Nephron (organoid): ENCODE data around the gene HGFAC.

Experiments
- H3K27ac Mint-ChIP-seq, 3 experiments: 2 replicates each; pipeline ENCODE4 v1.8.0; 2020; ENCODE audit warnings: mixed read lengths in 3 of 3, mild to moderate bottlenecking in 2 of 3, moderate library complexity in 1 of 3
- H3K27me3 Mint-ChIP-seq: 2 replicates; pipeline ENCODE4 v1.8.0; 2021; ENCODE audit warnings: low read depth, mild to moderate bottlenecking, moderate library complexity, mixed read lengths
- H3K36me3 Mint-ChIP-seq: 2 replicates; pipeline ENCODE4 v1.8.0; 2020; ENCODE audit warnings: low read depth, mixed read lengths
- H3K4me1 Mint-ChIP-seq: 2 replicates; pipeline ENCODE4 v1.8.0; 2020; ENCODE audit warnings: mixed read lengths
- H3K4me3 Mint-ChIP-seq, 3 experiments: 2 replicates each; pipeline ENCODE4 v1.8.0; 2020; ENCODE audit warnings: mild to moderate bottlenecking in 3 of 3, mixed read lengths in 3 of 3, moderate library complexity in 2 of 3
- H3K9me3 Mint-ChIP-seq: 2 replicates; pipeline ENCODE4 v1.8.0; 2020; ENCODE audit warnings: mixed read lengths
- TF ChIP-seq, protein P1 (sequence below), 3 experiments: fragments of 200-600 bp; sonication (generic); IDR thresholded peaks; one replicate each; pipeline ENCODE4 v1.5.0; 2021; ENCODE audit warnings: antibody characterized with exemption in 3 of 3; ENCODE audit not compliant: unreplicated experiment in 3 of 3

Gene HGFAC

DNA sequence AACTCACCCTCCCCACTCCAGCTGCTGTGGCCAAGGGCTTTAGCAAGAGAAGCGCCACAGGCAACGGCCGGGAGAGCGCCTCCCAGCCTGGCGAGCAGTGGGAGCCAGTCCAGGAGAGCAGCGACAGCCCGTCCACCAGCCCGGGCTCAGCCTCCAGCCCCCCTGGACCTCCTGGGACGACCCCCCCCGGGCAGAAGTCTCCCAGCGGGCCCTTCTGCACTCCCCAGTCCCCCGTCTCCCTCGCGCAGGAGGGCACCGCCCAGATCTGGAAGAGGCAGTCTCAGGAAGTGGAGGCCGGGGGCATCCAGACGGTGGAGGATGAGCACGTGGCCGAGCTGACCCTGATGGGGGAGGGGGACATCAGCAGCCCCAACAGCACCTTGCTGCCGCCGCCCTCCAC lies 11.2 kb upstream of the HGFAC start:
- Mint-ChIP-seq H3K27me3 (no peaks in the 10 kb centered on the region), H3K9me3 (no peaks in the 10 kb centered on the region), H3K27ac (no peak overlapping the region), H3K36me3 (peaks cover 13% of the 10 kb centered on the region), H3K4me1 (peaks cover 5% of the 10 kb centered on the region), H3K4me3 (no peak overlapping the region)
- TF ChIP-seq, protein P1, sequence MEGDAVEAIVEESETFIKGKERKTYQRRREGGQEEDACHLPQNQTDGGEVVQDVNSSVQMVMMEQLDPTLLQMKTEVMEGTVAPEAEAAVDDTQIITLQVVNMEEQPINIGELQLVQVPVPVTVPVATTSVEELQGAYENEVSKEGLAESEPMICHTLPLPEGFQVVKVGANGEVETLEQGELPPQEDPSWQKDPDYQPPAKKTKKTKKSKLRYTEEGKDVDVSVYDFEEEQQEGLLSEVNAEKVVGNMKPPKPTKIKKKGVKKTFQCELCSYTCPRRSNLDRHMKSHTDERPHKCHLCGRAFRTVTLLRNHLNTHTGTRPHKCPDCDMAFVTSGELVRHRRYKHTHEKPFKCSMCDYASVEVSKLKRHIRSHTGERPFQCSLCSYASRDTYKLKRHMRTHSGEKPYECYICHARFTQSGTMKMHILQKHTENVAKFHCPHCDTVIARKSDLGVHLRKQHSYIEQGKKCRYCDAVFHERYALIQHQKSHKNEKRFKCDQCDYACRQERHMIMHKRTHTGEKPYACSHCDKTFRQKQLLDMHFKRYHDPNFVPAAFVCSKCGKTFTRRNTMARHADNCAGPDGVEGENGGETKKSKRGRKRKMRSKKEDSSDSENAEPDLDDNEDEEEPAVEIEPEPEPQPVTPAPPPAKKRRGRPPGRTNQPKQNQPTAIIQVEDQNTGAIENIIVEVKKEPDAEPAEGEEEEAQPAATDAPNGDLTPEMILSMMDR (IDR thresholded peaks at IDR 0.05; ENCODE audit: unreplicated experiment in 3 of 3), result no peak

DNA sequence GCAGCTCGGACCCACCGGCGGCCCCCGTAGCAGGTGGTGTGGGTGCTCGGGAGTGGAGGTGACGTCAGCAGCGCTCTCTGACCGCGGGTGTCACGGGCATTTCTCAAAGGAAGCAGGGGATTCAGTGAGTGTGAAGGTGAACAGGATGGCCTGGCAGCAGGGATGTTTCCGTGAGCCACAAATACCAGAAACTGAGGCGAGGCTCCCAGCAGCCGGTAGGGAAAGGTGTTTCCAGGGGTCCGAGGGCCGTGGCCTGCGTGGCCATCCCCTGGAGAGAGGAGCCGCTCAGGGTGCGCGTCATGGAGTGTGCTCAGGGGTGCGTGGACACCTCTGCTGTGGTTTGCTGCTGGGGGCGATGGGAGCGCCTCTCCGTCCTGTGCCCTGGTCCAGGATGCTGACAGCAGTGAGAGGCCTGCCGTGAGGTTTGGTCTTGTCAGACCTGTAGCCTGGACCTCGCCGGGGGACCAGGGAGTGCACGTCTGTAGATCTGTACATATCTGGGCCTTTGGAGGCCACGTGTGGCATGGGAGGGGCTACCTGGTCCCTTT lies 10.2 kb upstream of the HGFAC start:
- Mint-ChIP-seq H3K27me3 (no peaks in the 10 kb centered on the region), H3K27ac (no peak overlapping the region)

DNA sequence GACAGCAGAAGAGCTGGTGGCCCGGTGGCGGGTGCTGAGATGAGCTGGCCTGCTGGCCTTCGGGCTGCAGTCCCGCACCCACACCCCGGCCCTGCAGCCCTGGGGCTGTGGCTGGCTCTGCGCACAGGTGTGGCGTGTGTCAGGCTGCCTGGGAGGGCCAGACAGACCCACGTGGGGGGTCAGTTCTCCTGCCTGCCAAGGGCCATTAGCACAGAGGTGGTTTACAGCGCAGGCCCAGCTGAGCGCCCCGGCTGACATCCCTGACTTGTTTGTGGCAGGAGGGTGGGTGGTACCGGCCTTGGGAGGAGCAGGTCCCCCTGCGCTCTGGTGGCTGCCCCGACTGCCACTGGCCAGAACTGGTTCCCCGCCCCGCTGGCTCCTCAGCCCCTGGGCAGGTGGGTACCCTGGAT lies 9.4 kb upstream of the HGFAC start:
- TF ChIP-seq, protein P1 (IDR thresholded peaks at IDR 0.05; ENCODE audit: unreplicated experiment in 3 of 3), result no peak
- Mint-ChIP-seq H3K36me3 (peaks cover 13% of the 10 kb centered on the region), H3K27ac (no peak overlapping the region), H3K4me3 (no peak overlapping the region), H3K4me1 (peaks cover 5% of the 10 kb centered on the region), H3K9me3 (no peaks in the 10 kb centered on the region), H3K27me3 (no peaks in the 10 kb centered on the region)

More for the DNA sequence above, 10.2 kb upstream of the HGFAC start:
- Mint-ChIP-seq H3K36me3 (peaks cover 13% of the 10 kb centered on the region), H3K9me3 (no peaks in the 10 kb centered on the region), H3K4me1 (peaks cover 5% of the 10 kb centered on the region), H3K4me3 (no peak overlapping the region)
- TF ChIP-seq, protein P1 (IDR thresholded peaks at IDR 0.05; ENCODE audit: unreplicated experiment in 3 of 3), result no peak

DNA sequence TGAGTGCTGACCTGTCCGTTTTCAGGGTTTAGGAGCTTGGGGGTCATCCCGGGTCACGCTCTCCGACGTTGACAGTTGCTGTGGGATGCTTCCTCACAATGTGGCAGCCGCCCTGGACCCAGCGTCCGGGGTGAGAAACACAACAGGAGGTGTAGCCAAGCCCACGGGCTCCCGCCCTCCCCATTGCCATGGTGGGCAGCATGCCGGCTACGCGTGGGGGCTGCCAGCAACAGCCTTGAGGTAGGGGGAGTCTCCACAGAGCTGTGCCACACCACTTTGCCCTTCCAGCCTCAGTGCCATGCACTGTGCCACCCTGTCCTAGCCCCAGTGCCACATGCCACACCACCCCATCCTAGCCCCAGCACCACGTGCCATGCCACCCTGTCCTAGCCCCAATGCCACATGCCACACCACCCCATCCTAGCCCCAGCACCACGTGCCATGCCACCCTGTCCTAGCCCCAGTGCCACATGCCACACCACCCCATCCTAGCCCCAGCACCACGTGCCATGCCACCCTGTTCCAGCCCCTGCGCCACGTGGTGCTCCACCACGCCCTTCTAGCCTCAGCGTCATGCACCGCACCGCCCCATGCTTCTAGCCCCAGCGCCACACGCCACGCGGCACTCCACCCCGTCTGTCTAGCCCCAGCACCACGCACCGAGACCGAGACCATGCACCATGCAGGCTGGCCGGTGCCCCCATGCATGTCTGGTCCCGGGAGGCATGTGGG lies 8.5 kb upstream of the HGFAC start:
- Mint-ChIP-seq H3K4me3 (no peak overlapping the region), H3K27me3 (no peaks in the 10 kb centered on the region), H3K27ac (no peak overlapping the region), H3K4me1 (peaks cover 5% of the 10 kb centered on the region), H3K9me3 (no peaks in the 10 kb centered on the region), H3K36me3 (peaks cover 10% of the 10 kb centered on the region)
- TF ChIP-seq, protein P1 (IDR thresholded peaks at IDR 0.05; ENCODE audit: unreplicated experiment in 3 of 3), result no peak

DNA sequence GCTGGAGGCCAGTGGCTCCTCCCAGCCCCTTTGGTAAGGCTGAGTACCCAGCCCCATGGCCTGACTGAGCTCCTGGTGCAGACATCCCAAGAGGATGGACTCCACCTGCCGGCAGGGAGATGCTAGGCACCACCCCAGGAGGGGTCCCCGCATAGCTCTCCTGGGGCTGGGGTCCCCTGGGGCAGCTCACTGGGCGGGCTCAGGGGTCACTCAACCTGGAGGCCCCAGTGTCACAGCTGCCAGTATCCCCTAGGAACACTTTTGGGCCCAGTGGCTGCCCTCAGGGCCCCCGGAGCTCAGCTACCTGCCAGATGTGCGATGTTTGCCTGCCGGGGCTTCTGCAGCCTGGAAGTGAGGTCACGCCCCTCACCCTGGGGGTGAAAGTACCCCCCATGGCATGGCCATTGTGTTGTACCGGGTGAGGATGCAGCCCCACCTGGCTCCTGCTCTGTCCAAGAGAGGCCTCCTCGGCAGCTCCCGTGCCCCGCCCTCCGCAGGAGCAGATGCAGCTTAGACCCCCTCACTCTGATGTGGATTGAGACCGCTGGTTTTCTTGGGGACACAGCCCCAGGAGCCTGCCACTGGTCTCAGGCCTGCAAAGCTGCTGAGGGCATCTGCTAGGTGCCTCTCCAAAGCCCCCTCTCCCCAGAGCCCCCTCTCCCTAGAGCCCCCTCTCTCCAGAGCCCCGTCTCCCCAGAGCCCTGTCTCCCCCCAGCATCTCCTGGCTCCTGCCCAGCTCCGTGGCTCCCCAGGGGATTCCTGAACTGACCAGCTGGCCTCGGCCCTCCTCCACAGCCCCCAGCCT lies 6.7 kb upstream of the HGFAC start:
- Mint-ChIP-seq H3K4me1 (peaks cover 5% of the 10 kb centered on the region), H3K27me3 (no peaks in the 10 kb centered on the region), H3K4me3 (no peak overlapping the region), H3K9me3 (no peaks in the 10 kb centered on the region), H3K36me3 (no peaks in the 10 kb centered on the region), H3K27ac (no peak overlapping the region)
- TF ChIP-seq, protein P1 (IDR thresholded peaks at IDR 0.05; ENCODE audit: unreplicated experiment in 3 of 3), result peak in 1 of 3 experiments; percentile 27
